Left ventricle myocardium inferior (tissue), 1 donor: ENCODE results near the gene KLHL29. TPM values are rescaled to one million over a fixed set of nuclear protein-coding genes. Genes with fewer than 3 reads are reported as not detected.

ENCODE experiments used
- DNase-seq: peaks from one replicate; pipeline ENCODE4 v3.0.0-alpha.2; 2020
- H3K27ac ChIP-seq: fragments of 200-600 bp; replicated peaks from 2 replicates; pipeline ENCODE4 v1.8.0; 2021
- H3K27me3 ChIP-seq: fragments of 200-600 bp; 2 replicates; pipeline ENCODE4 v1.8.0; 2021; ENCODE audit warnings: low read depth
- H3K36me3 ChIP-seq: fragments of 200-600 bp; 2 replicates; pipeline ENCODE4 v1.8.0; 2021
- H3K4me1 ChIP-seq: fragments of 200-600 bp; 2 replicates; pipeline ENCODE4 v1.8.0; 2021
- H3K4me3 ChIP-seq: fragments of 200-600 bp; 2 replicates; pipeline ENCODE4 v1.8.0; 2021; ENCODE audit warnings: mild to moderate bottlenecking, moderate library complexity
- H3K9me3 ChIP-seq: fragments of 200-600 bp; replicated peaks from 2 replicates; pipeline ENCODE4 v1.8.0; 2021
- intact Hi-C: fragments of 100-400 bp; cut with micrococcal nuclease; formaldehyde crosslinking; loops from one replicate; pipeline ENCODE4 v1.11.0; 2022
- total RNA-seq: library from RNA; stranded (reverse); fragmentation: NEBNext Ultra II Directional; extraction: Animal tissue kit (Norgen Biotek cat#: 25700); gene quantifications from one replicate; pipeline ENCODE4 v1.2.1, GENCODE V29; 2021
- TF ChIP-seq, protein P1 (sequence below): fragments of 200-600 bp; IDR thresholded peaks from 2 replicates; pipeline ENCODE4 v1.8.0; 2021; ENCODE audit warnings: antibody characterized with exemption, mild to moderate bottlenecking, borderline replicate concordance
- donor health status: DM: no; HTN: yes; CAD: no; lungs with severe emphysema.

The KLHL29 gene
- total RNA-seq, 1 donor from 2014 or later = 1.1 TPM

DNA sequence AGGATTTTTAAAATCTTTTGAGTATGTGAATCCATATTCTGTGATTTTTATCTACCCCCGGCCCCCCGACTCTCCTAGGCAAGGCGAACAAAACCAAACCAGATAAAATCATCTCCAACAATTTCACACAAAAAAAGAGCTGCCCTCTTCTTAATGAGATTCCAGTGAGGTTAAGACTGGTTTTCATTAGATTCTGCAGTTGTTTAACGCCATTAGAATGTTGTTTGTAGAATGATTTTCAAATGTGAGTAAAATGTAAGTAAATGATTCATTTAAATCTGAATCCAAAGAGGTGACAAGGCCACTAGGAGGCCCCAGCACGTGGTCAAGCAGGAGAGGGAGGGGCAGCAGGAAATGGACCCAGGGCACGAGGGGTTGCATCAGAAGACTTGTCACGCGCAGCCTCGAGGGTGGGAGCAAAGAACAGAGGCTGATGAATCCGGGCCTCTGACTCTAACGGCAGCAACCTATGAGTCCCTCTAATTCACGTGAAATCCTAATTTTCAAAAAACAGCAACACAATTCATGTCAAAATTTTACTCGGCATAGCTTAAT lies 24.3 kb upstream of the KLHL29 start:
- Histone ChIP-seq H3K4me1 (no peaks in the 10 kb centered on the region), H3K27me3 (peaks cover 63% of the 10 kb centered on the region), H3K27ac (no peak overlapping the region), H3K36me3 (no peaks in the 10 kb centered on the region), H3K4me3 (no peak overlapping the region), H3K9me3 (no peaks in the 10 kb centered on the region)
- intact Hi-C loops = no loop called here
- no peak for DNase-seq
- TF ChIP-seq, protein P1, sequence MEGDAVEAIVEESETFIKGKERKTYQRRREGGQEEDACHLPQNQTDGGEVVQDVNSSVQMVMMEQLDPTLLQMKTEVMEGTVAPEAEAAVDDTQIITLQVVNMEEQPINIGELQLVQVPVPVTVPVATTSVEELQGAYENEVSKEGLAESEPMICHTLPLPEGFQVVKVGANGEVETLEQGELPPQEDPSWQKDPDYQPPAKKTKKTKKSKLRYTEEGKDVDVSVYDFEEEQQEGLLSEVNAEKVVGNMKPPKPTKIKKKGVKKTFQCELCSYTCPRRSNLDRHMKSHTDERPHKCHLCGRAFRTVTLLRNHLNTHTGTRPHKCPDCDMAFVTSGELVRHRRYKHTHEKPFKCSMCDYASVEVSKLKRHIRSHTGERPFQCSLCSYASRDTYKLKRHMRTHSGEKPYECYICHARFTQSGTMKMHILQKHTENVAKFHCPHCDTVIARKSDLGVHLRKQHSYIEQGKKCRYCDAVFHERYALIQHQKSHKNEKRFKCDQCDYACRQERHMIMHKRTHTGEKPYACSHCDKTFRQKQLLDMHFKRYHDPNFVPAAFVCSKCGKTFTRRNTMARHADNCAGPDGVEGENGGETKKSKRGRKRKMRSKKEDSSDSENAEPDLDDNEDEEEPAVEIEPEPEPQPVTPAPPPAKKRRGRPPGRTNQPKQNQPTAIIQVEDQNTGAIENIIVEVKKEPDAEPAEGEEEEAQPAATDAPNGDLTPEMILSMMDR = no peak

DNA sequence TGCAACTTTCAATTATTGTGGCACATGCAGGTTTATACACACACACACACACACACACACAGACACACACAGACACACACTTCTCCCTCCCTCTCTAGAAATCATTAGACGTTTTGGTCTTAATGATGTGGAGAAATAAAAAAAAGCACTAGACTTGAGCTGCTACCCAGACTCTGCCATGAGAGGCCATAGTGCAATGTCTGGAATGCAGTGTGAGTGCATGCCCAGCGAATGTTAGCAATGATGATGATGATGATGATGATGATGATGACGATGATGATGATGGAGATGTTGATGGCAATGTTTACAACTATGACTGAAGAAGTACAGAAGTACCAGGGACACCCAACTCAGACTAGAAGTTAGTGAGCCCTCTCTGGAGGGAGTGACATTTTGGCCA lies 23.8 kb upstream of the KLHL29 start:
- TF ChIP-seq, protein P1 = no peak
- H3K27ac ChIP-seq = no peak overlapping the region
- peaks cover 68% of the 10 kb centered on the region for H3K27me3 ChIP-seq
- no peak for DNase-seq
- H3K4me1 ChIP-seq = no peaks in the 10 kb centered on the region
- H3K36me3 ChIP-seq = no peaks in the 10 kb centered on the region
- intact Hi-C loops = no loop called here
- no peak overlapping the region for H3K4me3 ChIP-seq
- H3K9me3 ChIP-seq = no peaks in the 10 kb centered on the region

DNA sequence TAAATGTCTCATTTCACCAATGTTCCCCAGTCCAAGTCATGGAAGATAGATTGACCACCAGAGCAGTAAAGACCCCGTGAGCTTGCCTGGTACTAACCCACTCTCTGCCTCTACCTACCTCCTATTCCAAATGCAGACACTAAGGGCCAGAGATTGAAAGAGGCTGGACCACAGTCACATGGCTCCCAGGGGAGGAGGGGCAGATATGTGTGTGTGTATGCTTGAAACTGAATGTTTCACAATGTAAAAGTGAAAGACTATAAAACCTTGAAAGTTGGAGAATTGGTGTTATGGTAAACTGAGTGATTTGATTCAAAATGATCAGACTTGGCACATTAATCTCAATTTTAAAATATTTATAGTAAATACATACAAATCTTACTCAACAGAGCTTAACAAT lies 21.7 kb upstream of the KLHL29 start:
- intact Hi-C loops = no loop called here
- TF ChIP-seq, protein P1 = no peak
- H3K9me3 ChIP-seq = no peaks in the 10 kb centered on the region
- no peak overlapping the region for H3K27ac ChIP-seq
- DNase-seq = no peak
- no peak overlapping the region for H3K4me3 ChIP-seq
- H3K36me3 ChIP-seq = no peaks in the 10 kb centered on the region
- H3K27me3 ChIP-seq = peaks cover 81% of the 10 kb centered on the region
- no peaks in the 10 kb centered on the region for H3K4me1 ChIP-seq

DNA sequence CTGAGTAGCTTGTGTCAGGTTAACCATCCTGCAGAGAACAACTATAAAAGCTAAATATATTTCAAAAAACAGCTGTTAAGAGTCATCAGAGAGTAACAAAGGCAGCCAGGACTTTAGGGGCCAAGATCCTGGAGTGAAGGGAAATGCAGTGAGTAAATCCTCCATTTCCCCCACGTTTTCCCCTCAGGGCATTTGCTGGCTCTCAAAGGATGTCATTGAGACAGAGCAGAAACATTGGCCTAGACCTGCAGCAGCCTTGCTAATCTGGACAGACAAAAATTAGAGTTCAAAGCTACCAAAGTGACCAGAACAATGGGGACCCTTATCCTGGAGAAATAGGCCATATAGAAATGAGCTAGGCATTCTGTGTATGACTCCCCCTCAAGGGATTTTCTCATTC lies 21.1 kb upstream of the KLHL29 start:
- no peaks in the 10 kb centered on the region for H3K36me3 ChIP-seq
- H3K27ac ChIP-seq = no peak overlapping the region
- no peaks in the 10 kb centered on the region for H3K4me1 ChIP-seq
- intact Hi-C loops = no loop called here
- TF ChIP-seq, protein P1 = no peak
- DNase-seq = no peak
- no peak overlapping the region for H3K4me3 ChIP-seq
- peaks cover 81% of the 10 kb centered on the region for H3K27me3 ChIP-seq
- no peaks in the 10 kb centered on the region for H3K9me3 ChIP-seq

DNA sequence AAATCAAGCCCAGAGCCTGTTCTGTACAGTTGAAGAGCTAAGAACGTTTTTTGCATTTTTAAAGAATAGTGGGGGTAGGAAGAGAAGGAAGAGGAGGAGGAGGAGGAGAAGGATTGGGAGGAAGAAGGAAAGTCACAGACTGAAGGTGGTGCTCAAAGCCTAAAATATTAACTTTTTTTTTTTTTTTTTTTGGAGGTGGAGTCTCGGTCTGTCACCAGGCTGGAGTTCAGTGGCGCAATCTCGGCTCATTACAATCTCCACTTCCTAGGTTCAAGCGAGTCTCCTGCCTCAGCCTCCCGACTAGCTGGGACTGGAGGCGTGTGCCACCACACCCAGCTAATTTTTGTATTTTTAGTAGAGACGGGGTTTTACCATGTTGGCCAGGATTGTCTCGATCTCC lies 18.3 kb upstream of the KLHL29 start:
- Histone ChIP-seq H3K9me3 (no peaks in the 10 kb centered on the region), H3K27me3 (peaks cover 55% of the 10 kb centered on the region), H3K27ac (no peak overlapping the region), H3K4me3 (no peak overlapping the region), H3K36me3 (no peaks in the 10 kb centered on the region), H3K4me1 (no peaks in the 10 kb centered on the region)
- intact Hi-C loops = no loop called here
- TF ChIP-seq, protein P1 = no peak
- DNase-seq = no peak
